Activated CD8-positive, alpha-beta memory T cell treated with anti-CD3 and anti-CD28 coated beads for 1 hour (primary cell): Measurements from ENCODE around the gene S1PR3.

Source experiments
- DNase-seq, 2 donors: peaks; one replicate each; pipeline ENCODE4 v3.0.0-alpha.2; 2020; ENCODE audit warnings: low read depth in 1 of 2; ENCODE audit errors: extremely low read depth in 1 of 2

The S1PR3 gene

GRCh38 chr9:89006996-89007967, 16.0 kb downstream of the S1PR3 start:
- no peak for DNase-seq

- no peak for DNase-seq
Observed at GRCh38 chr9:89008055-89008743, 16.9 kb downstream of the S1PR3 start.

GRCh38 chr9:89008744-89009545, 17.7 kb downstream of the S1PR3 start:
- no peak for DNase-seq

- DNase-seq, result no peak
Observed at GRCh38 chr9:89009546-89009840, 18.2 kb downstream of the S1PR3 start.

GRCh38 chr9:89010056-89010455, 18.8 kb downstream of the S1PR3 start:
- DNase-seq, result no peak

GRCh38 chr9:89010526-89011111, 19.4 kb downstream of the S1PR3 start:
- no peak for DNase-seq

GRCh38 chr9:89011683-89012082, 20.4 kb downstream of the S1PR3 start:
- DNase-seq, result no peak

- DNase-seq, result no peak
Observed at GRCh38 chr9:89012294-89013042, 21.2 kb downstream of the S1PR3 start.

GRCh38 chr9:89013660-89014059, 22.4 kb downstream of the S1PR3 start:
- no peak for DNase-seq

- no peak for DNase-seq
Observed at GRCh38 chr9:89014153-89014552, 22.9 kb downstream of the S1PR3 start.

- no peak for DNase-seq
Observed at GRCh38 chr9:89015336-89015735, 24.1 kb downstream of the S1PR3 start.

- no peak for DNase-seq
Observed at GRCh38 chr9:89020754-89021153, 29.5 kb downstream of the S1PR3 start.

- DNase-seq, result no peak
Observed at GRCh38 chr9:89021154-89021803, 30.0 kb downstream of the S1PR3 start.

- DNase-seq, result no peak
Observed at GRCh38 chr9:89022001-89022759, 30.9 kb downstream of the S1PR3 start.

- no peak for DNase-seq
Observed at GRCh38 chr9:89022902-89023301, 31.6 kb downstream of the S1PR3 start.

GRCh38 chr9:89023740-89024139, 32.5 kb downstream of the S1PR3 start:
- DNase-seq, result no peak

GRCh38 chr9:89024727-89025126, 33.5 kb downstream of the S1PR3 start:
- DNase-seq, result no peak

GRCh38 chr9:89025553-89025952, 34.3 kb downstream of the S1PR3 start:
- no peak for DNase-seq

GRCh38 chr9:89026876-89027275, 35.6 kb downstream of the S1PR3 start:
- DNase-seq, result no peak
